Non-pigmented ciliary epithelial cell (primary cell): ENCODE results near the gene PPP1R9A.

ENCODE experiments used
- DNase-seq: peaks from one replicate; pipeline ENCODE4 v3.0.0-alpha.2; 2010; ENCODE audit warnings: low read depth

The PPP1R9A gene

DNA sequence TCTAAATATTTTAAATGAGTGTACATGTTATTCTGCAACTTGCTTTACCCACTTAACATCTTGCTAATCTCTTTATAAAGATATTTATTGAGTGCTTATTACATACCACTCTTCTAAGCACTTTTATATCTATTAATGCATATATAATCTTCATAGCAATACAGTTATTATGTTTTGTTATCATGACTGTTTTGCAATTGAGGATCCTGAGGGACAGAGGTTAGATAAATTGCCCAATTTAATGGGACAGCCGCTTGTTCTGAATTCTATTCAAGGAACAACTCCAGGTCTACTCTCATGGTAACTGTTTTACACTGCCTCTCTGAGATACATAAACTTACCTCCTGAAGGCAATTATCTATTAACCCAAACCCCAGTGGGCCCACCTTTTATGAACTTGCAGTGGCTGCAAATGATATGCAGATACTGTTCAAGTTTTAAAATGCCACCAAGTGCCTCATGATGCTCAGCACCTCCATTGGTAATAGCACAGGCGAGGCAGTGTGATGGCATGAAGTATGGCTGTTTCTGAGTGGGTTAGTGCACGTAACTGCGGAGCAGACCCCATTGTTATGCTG lies 356.5 kb downstream of the PPP1R9A start:
- DNase-seq: no peak

DNA sequence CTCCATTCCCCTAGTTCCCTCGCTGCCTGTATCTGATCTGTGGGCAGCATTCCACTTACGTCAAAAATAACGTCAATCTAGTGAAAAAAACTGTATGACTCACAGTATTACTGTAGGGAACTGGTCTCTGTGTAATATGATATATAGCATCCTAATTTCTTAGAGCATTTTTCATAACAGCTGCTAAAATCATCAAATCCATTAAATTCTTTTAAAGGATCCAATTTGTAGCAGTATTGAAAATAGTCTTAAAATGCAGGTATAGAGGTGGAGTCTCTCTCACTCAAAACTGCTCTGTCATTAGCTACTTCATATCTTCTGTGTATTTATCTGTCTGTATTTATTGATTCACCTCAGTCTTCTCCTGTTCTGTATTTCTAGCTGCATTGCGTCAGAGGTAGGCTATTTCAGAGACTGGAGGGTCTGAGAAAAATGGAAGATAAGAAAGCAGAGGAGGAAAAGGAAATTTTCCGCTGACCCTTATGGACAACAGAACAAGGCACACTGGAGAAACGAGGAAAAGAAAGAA lies 357.0 kb downstream of the PPP1R9A start:
- peak; percentile 55 for DNase-seq

DNA sequence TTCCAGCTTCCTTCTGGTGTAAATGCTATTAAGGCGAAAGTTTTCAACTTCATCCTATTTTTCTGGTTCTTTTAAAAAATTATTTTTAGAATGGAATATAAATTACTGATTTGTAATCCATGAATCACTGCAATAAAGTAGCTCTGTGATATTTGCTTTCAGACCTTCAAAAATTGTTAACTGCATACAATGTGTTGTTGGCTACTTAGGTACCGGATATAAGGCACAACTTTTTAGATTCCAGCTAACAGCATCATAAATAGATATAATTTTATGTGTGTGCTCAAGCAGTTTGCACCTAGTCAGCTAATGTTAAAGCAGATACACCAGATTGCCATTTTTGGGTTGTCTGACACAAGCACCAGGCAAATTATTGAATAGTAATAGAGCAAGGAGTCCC lies 358.2 kb downstream of the PPP1R9A start:
- no peak for DNase-seq

DNA sequence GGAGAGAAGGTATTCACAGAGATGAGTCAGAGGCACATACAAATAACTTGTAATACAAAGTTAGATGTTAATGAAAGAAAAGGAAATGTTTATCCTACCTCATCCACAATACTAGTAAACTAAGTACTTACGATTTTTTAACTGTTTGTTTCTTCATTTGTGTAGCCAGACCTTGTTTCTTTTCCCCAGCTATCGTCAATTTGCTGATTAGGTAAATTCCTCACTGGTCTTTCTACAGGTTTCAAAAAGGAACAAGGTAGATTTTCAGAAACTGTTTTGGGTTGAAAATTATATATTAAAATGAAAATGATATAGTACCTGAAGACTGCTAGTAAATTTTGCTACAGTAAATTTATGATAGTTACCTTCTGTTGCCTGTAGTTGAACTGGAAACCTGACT lies 360.4 kb downstream of the PPP1R9A start:
- no peak for DNase-seq

DNA sequence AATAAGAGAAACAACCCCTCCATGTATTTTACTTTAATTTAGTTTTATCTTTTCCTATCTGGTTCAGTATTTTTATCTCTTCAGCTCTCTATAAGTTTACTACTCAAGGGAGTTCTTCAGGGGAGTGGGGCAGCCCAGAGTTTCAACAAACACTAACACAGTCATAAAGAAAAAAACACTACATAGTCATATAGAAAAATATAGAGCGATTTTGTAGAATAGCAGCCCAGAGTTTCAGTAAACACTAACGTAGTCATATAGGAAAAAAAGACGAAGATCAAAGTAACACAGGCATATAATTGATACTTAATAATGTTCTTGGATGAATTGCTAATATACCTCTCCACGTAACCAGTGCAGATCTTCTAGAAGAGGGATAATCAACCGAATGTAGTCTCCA lies 362.2 kb downstream of the PPP1R9A start:
- DNase-seq: no peak

DNA sequence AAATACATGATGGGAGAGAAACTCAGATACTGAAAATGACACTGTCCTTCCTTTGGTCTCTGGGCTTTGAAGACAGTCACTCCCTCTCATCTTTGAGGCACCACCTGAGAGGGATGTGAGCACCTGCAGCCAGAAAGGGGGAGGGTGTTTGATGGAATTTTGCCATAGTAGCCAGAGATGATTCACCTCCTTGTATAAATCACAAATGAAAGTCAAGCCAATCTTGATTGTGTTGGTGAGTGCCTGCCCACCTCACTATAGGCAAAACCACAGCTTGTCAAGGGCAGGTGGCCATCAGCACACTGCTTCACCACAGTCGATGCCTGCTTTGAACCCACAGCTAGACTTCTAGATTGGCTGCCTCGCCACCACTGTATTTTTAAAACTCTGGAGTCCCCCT lies 368.7 kb downstream of the PPP1R9A start:
- DNase-seq: no peak

DNA sequence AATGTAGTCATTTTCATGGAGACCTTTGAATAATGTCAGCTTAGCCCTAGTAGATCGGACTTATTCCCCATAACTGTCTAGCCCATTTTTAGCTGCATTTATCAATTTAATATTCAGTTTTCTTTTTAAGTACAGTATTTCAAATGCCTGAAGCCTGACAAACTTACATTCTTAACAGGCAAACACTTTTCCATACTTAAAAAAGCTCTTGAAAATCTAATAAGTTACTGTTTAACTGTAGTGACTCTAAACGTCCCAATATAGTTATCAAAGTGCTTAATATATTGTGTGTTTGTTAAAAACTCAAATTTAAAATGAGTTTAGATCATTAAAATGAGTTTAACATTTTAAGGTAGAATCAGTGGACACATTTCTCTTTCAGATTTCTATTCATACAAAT lies 372.0 kb downstream of the PPP1R9A start:
- DNase-seq: no peak

DNA sequence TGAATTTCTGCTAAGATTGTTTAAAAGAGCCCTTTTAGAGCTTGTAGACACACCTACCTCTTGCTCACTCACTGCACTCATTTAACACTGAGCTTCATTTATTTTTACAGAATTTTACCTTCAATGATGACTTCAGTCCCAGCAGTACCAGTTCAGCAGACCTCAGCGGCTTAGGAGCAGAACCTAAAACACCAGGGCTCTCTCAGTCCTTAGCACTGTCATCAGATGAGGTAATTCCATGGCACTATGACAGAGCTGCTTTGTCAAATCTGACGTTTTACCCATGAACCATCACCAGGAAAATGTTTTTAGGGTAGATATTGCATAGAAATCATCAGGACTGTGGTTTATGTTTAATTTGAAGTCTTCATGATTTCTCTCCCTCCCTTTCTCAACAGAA lies 378.7 kb downstream of the PPP1R9A start:
- no peak for DNase-seq

DNA sequence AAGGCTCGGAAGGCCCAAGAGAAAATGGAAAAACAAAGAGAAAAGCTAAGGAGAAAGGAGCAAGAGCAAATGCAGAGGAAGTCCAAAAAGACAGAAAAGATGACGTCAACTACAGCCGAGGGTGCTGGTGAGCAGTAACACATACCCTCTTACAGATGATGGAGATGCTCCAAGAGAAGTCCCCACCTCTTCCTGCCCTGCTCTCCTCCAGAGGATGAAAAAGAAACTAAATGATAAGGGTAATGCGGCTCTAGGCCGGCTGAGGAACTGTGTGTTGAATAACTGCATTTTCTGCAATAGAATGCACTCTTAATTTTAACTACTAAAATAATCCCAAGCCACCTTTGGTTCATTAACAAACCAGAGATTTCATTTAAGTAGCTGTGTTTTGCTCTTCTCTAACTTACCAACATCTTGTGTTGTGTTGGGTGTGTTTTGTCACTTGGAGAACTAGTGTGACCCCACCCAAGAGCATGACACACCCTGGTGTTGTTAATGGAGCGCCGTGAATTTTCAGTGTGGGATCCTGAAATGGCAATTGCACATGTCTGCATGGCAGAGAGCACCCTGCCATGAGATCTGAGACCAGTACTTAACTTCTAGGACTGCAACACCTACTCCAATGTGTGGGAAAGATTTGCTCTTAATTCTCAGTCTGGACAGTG lies 382.9 kb downstream of the PPP1R9A start:
- DNase-seq: no peak

DNA sequence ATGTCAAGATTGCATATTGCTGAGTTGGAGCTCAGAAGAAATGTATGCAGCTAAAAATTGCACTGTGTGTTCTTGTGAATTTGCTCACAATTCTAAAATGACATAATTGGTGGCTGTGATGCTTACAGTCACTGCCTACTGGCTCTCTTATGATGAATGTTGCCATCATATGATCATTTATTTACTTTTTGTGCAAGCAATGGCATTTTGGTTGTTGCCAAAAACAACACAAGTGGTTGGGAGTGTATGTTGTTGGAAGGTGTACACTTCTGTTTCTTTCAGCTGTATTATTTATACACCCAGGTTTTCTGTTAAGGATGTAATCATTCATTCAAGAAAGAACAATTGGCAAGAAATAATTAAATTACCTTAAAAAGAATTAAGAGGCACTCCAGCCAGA lies 388.0 kb downstream of the PPP1R9A start:
- DNase-seq: no peak

DNA sequence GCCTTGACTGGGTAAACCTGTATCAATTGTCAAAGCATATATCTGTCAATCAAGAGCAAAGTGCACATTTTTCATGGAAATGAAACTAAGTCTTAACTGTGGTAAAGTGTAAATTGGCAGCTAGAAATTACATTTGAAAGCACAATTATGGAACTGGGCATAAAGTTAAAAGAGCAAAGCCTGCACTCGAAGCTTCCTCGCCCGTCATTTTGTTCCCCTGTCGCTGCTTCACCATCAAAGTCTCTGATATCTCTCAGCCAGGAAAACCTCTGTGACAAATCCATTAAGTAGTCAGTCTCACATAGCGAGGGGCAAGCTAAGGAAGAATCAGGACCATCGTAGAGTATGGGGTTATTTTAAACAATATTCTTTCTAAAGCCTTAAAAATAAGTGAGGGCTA lies 389.1 kb downstream of the PPP1R9A start:
- no peak for DNase-seq

DNA sequence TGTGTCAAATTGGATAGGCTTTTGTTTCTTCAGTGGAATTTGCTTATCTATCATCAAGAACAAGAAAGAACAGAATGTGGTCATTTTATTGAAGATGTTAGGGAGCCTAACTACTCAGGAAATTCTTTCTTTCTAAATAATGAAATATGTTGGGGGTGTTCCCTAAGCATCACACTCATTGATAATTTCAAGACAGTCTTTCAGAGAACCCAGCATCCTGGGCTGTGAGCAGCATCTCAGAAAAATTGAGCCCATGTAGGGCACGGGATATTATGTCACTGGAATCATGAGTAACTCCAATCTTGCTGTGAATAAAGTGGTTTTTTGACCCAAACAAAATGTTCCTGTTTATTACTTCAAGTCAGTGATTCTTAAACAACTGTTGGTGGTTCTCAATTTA lies 389.6 kb downstream of the PPP1R9A start:
- no peak for DNase-seq

DNA sequence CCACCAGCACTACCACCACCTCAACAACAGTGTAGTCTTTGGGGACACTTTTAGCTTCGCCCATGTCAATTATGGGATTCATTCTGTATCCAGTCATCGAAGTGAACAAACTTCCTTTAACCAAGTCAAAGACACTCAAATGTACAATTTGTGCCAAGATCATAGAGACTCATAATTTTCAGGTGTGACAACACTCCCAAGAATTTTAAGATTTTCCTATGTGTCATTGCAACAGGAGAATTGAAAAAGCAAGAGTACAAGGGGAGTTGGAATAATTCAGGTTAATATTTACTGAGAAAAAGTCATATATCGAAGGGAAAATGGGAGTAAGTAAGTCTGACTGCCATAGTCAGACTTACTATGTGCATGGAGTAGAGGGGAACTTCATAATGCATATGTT lies 390.7 kb downstream of the PPP1R9A start:
- no peak for DNase-seq

DNA sequence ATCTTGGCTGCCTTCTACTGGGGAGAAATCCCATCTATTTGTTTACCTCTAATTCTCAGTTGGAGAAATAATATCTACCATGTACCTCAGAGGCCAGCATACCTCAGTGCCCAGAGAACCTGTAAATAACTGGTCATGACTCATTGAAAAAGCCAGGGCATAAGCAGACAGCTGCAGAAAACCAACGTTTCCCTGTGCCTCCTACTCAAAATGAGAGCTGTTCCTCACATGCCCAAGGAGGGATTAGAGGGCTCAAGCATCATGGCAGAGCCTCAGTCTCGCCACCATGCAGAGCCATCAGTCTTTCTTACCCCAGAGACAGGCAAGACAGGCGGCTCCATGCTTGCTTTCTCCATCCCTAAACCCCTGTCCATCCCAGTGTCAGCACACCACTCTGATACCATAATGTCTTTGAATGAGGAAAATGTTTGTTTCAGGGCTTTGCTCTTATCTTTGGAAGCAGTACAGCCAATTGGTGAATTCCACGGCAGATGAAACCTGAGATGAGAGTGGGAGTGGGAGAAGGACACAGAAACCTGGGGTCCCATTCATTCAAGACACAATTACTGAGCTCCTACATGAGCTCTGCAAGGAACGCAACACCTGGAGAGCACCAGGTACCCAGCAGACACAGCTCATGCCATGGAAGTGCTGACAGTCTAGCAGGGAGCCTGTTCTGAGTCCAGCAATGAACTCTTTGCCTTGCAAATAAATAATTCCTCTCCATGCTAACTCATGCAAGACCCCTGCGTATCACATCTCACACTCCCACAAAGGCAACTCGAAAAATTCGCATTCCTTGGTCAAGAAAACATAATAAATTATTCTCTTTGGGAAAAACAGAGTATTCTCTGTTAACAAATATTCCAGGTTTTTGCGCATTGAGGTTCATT lies 395.9 kb downstream of the PPP1R9A start:
- no peak for DNase-seq

DNA sequence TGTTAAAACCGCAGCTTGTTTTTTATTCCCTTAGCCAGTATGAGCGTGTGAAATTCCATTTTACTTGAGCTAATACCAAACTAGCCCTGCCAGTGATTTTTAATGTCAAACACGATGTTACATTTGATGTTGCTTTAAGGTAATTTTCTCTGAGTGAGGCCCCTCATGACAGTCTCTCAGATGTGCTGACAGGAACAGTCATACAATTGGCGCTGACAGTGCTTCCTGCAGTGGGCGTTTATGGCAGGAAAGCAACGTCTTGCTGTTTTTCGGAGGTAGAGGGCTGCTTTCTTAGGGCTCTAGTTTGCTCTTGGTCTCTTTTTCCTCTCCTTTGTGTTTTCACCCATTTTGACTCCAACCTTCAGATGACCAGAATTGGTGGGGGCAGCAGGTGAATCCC lies 397.6 kb downstream of the PPP1R9A start:
- no peak for DNase-seq

DNA sequence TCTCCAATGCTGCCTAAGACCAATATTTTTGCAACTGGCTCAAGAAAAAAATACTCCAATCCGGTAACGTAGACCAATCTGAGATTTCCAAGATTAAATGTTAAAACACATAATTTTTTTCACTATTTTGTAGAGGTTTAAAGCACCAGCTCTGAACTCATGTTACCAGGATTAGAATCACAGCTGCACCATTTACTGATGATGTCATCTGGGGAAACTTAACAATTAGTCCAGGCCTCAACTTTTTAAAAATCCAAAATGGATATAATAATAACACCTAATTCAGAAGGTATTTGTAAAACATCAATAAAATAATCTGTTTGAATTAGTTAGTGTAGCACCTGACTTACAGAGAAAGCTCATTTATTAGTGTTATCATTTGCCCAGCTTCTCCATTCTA lies 402.6 kb downstream of the PPP1R9A start:
- DNase-seq: no peak

DNA sequence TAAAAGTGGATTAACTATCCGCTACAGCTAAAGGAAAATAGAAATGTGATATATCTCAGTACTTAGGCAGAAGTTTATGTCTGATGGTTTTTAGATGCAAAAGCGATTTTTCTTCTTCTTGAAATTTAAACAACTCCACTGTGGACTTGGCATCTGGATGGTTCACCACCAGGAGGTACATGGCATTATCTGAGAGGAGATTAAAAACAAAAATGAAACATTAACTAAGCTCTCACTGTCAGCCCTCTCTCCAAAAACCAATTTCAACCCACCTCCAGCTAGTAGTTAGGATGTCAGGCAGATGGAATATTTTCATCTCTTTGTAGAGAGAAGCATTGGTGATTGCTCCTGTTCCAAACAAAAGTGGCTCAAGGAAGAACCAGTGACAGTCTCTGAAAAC lies 404.0 kb downstream of the PPP1R9A start:
- DNase-seq: no peak

DNA sequence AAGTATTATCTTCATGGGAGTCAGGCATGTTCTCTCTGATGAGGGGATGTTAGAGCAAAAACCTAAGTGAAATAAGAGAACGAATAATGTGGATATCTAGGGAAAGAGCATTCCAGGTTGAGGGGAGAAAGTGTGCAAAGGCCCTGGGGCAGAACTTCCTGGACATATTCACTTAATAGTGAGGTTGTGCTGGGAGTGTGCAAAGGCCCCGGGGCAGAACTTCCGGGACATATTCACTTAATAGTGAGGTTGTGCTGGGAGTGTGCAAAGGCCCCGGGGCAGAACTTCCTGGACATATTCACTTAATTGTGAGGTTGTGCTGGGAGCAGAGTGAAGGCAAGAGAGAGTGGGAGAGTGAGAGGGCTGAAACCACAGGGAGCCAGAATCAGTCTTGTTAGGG lies 405.2 kb downstream of the PPP1R9A start:
- DNase-seq: no peak

DNA sequence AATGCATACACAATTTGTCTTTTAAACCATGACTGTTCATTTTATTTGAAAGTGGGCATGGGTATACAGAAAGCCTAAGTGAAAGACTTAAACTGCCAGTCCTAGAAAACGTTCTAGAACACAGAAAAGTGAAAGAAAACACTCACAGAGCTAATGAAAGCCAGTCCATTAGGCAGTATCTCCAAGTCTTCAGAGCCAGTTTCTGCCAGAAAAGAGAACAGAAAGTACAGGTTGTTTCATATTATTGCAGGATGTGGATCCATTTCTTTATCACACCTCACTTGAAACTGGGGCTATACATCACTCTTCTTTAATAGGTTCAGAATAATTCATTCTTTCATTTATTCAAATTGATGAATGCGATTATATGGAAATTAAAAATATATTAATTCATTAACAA lies 409.2 kb downstream of the PPP1R9A start:
- DNase-seq: no peak

DNA sequence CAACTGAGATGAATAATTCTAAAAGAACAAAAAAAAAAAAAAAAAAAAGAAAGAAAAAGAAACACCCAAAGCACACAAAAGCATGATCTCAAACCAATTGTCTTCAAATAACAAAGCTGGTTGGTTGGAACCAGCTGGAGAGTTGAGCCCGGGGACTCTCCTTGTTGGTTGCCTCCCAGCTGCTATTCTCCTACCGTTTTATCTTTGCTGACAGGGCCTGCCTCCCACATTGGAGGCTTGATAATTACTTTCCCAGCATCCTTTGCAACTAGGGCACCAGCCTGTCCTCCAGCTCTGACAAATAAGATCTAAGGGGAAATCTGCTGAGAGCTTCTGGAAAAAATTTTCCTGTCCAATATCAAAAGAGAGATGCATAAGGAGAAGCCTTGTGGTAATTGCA lies 410.2 kb downstream of the PPP1R9A start:
- no peak for DNase-seq

DNA sequence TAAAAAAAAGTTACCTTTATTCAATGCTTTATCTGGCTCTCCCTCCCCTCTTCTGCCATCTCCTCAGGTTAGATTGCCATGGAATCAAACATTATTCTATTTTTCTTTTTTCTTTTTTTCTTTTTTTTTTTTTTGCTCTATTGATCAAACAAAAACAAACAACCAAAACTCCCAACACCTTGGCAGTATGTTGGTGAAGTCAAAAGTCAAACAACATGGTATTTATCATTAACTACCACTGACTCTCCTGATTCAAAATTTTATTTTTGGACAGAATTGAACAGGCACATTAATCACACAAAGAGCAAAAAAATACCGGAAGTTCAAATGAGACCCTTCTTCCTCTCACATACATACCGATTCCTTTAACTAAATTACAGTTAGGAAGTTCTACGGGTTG lies 410.6 kb downstream of the PPP1R9A start:
- DNase-seq: no peak

DNA sequence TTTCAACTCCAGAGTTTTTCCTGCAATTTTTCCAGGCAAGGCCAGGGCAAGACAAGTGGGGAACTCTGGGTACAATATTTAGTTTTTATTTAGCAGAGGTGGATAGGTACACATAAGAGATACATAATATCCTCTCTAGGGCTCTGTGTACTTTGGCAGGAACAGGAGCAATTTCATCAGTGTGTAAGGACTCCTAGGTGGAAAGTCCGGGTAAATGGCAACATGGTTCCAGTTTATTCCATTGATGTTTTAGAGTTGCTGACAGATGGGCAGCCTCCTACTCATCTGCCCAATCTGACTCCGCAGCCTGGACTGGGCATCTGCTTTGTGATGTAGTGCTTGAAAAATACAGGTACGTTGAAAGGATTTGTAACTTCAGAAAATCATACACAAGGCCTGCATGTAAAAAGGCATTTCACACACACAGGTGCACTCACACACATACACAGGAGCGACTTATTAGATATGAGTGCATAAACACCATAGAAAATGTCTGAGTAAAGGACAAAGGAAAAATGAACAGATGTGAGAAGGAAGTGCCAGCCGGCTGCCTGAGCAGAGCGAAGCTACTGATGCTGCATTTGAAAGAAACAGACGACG lies 411.2 kb downstream of the PPP1R9A start:
- no peak for DNase-seq

DNA sequence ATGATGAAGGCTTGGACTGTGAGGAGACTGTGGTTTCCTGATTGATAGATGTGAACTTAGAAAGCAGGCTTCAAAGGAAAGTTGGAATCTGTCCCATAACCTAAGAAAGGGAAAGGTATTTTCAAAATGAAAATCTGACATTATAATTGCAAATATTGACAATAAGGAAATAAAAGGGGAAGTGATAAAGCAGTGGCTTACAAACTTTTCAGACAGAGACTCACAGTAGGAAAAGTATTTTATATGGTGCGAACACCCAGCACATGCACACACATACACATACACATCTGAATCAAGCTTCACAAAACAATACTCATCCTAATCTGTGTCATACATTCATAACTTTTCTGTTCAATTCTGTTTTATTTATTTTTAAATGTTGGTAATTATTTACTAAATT lies 412.2 kb downstream of the PPP1R9A start:
- no peak for DNase-seq
